NCI-H146 (cell line): Measurements from ENCODE around the gene PCK1.
A peak's percentile ranks its signal among the peaks of the same experiment; 100 is the strongest.

Experiments
- DNase-seq: peaks from one replicate; lab custom pipeline; 2025; lab: John Stamatoyannopoulos, UW

Gene PCK1

GRCh38 chr20:57560554-57561355, at the start of gene PCK1:
TSS of gene PCK1 (plus strand) at chr20:57561110. CDS start at chr20:57561412, 302 bp downstream.
- peak; percentile 94 for DNase-seq

- peak; percentile 48 for DNase-seq
These were observed 49.2 kb upstream of the PCK1 start for GRCh38 chr20:57511709-57512108.

DNA sequence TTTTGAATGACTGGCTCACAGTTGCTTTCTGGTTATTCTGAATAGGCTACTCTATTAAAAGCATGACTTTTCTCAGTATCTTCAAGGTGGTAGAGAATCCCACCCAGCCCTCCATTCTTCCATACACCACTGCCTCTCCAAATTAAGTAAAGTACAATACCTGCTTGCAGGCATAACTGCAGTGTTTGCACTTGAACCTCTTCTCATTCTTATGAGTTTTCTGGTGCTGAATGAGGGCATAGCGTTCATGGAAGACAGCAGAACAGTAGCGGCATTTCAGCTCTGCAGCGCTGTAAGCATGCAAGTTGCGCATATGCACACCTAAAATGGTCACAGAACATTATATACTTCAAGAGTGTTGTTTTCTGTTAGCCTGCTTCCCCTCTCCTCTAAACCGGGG, 48.5 kb upstream of the PCK1 start:
- DNase-seq: no peak

DNA sequence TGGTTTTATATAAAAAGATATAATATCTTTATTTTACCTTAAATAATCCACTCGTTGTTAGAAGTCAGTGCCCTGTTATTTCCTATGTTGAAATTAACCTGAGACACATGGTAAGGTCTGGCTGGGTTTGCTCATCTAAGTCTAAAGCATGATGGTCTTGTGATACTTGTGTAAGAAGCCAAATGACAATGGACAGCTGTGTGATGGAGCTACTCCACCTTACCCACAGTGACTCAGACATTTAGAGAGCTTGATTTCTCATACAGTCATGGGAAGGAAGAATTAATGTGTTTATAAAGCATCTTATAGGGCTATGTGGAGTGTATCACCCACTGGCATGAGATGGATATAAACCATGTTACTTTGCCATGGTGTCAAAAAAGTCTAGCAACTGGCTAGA, 47.7 kb upstream of the PCK1 start:
- no peak for DNase-seq

- DNase-seq: peak; percentile 77
These were observed 46.6 kb upstream of the PCK1 start for GRCh38 chr20:57514273-57514751.

DNA sequence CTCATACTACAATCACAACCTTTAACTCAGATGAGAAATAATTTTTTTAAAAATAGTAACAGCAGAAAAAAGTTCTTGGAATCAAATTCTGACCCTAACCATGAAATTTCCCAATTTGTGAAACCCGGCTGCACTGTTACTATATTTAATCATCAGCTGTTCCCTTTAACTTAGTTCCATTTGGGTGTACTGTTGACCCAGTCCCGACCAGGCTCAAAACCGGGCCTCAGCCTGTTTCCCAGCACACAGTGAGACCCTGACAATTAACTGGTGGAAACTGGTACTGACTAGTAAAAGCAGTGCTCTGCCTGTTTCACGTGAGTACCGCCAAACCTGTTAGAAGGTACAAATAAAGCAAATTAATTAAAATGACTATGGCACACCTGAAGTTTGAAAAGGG, 43.0 kb upstream of the PCK1 start:
- DNase-seq: no peak

DNA sequence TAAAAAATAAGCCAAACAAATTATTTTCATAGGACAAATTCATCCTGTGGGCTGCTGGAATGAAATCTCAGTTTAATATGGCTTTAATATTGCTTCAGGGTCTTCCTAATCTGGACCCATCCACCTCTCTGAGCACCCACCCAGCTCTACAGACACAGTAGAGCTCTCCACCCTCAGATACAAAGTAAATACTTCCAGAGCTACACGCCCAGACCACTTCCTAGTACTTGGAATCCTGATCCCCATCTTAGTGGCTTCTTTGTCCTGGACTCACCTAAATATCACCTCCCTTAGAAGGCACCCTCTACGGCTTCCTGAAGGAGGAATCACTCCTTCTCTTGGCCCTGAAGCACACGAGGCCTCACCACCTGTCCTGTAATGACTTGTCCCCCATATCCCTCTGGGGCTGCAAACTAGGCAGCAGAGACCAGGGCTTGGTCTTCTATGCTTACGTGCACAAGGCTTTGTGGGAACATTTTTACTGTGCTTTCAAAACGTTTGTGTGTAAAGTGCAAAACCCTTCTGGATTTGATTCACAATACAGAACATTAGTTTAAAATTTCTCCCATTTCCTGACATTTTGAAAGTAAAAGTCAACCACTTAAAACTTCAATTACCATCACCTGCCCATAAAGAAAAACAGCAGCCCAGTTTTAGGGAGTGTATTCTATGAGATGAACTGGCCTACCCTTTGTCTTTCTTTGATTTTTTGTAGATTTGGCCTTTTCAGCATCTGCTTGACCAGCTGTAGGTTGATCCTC, 38.4 kb upstream of the PCK1 start:
- DNase-seq: peak; percentile 17

DNA sequence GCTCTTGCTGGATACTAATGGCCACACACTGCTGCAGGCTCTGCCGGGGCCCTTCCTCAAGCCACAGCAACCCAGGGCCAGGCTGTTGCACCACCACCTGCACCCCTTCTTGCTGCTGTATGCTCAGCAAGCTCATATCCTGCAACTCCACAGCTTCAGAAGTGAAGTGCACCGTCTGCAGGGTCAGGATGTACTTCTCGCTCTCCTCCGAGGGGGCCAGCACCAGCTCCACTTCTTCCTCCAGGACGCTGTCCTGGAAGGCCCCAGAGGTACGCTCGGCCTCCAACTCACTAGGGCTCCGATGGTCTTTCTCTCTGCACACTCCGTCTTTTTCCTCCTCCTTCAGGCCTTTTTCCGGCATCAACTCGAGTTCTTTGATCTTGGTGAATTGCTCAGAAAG, 37.1 kb upstream of the PCK1 start:
- no peak for DNase-seq

GRCh38 chr20:57524511-57525176, 36.3 kb upstream of the PCK1 start, which contains the start of gene CTCFL:
TSS of gene CTCFL (minus strand) at chr20:57525140. CDS start at chr20:57524205, 935 bp downstream.
- no peak for DNase-seq

DNA sequence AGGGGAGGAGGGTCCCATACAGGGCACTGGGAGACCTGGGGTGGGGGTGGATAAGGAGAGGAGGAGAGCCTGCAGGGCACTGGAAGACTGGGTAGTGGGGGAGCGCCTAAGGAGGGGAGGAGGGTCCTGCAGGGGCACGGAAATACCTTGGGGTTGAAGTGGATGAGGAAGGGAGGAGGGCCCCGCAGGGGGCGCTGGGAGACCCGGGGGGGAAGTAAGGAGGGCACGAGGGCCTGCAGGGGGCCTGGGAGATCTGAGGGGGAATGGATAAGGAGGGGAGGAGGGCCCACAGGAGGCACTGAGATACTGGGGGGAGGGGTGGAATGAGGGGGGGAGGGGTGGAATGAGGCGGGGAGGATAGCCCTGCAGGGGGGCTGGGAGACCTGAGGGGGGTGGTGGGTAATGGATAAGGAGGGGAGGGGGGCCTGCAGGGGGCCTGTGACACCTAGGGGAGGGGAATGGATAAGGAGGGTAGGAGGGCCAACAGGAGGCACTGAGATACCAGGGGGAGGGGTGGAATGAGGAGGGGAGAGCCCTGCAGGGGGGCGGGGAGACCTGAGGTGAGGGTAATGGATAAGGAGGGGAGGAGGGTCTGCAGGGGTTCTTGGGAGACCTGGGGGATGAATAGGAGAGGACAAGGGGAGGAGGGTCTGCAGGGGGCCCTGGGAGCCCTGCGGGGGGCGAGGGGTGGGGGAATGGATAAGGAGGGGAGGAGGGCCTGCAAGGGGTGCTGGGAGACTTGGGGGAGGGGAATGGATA, 35.4 kb upstream of the PCK1 start:
- DNase-seq: no peak

DNA sequence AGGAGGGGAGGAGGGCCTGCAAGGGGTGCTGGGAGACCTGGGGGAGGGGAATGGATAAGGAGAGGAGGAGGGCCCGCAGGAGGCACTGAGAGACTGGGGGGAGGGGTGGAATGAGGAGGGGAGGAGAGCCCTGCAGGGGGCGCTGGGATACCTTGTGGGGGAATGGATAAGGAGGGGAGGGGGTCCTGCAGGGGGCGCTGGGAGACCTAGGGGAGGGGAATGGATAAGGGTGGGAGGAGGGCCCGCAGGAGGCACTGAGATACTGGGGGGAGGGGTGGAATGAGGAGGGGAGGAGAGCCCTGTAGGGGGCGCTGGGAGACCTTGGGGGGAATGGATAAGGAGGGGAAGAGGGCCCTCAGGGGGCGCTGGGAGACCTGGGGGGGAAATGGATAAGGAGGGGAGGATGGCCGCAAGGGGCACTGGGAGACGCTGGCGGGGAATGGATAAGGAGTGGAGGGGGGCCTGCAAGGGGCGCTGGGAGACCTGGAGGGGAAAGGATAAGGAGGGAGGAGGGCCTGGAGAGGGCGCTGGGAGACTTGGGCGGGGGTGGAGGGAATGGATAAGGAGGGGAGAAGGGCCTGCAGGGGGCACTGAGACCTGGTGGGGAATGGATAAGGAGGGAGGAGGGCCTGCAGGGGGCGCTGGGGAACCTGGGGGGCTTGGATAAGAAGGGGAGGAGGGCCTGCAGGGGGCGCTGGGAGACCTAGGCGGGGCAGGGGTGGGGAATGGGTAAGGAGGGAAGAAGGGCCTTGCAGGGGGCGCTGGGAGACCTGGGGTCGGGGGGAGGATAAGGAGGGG, 34.6 kb upstream of the PCK1 start:
- peak; percentile 44 for DNase-seq

- no peak for DNase-seq
These were observed 33.9 kb upstream of the PCK1 start for GRCh38 chr20:57526885-57527460.

DNA sequence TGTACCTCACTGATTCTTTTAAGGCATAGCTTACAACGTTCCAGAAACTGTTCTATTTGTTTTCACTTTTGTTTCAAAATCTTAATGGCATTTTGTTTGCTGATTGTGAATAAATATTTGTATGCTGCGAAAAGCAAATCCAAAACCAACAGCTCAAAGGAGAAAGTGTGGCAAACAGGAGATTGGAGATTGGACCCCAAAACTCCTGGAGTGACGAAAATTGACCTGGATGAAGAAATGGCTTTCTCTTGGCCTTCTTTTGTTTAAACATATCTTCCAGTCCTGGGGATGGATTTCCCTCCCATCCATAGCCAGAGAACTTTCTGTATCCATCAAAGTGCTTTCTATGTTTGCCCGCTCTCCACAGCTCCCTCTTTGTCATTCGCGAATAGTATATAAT, 33.2 kb upstream of the PCK1 start:
- no peak for DNase-seq

- DNase-seq: no peak
These were observed 32.8 kb upstream of the PCK1 start for GRCh38 chr20:57528148-57528547.

GRCh38 chr20:57529160-57529585, 31.7 kb upstream of the PCK1 start:
- no peak for DNase-seq

- no peak for DNase-seq
These were observed 31.1 kb upstream of the PCK1 start for GRCh38 chr20:57529810-57530209.

- no peak for DNase-seq
These were observed 30.5 kb upstream of the PCK1 start for GRCh38 chr20:57530327-57530981.

- no peak for DNase-seq
These were observed 28.8 kb upstream of the PCK1 start for GRCh38 chr20:57532104-57532503.

DNA sequence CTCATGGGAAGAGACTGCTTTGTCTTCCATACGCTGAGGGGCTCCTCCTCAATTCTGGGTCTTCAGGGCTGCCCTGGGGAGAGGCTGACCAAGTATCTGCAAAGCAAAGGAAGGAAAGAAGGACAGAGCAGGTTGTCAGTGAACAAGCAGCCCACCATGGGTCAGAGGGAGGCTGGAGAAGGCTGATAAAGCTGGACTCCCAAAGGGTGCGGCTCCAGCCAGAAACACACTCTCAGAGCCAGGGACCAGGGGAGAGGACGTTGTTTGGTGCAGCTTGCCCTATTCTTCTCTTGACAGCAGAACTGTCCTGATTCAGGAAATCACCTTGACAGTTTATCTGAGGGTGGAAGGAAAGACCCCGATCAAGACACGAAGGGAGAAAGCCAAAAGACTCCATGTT, 25.6 kb upstream of the PCK1 start:
- DNase-seq: no peak

DNA sequence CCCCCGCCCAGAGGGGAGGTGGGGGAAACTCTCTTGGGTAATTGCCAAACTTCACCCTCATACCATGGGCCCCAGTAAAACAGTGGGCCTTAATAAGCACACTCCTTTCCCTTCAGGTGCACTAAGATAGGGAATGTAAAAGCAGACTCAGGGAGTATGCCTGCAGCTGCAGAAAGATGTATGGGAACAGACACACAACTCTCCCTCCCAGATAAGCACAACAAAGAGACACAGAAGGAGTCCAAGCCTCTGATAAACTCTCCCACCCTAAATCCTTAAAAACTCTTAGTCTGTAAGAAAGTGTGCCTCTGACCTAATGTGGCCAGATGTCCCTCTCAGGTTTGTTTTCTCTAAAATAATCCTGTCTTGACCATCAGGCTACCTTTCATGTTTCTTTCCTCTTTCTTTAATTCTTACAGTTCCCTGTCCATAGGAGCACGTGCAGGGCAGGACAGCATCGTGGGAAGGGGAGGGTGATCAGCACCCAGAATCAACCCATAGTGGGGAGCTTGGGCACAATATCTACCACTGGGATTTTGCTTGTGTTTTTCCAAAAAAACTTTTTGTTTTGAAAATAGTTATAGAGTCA, 24.7 kb upstream of the PCK1 start:
- DNase-seq: no peak
